Measurements from ENCODE around the gene UTF1.

Gene UTF1

DNA sequence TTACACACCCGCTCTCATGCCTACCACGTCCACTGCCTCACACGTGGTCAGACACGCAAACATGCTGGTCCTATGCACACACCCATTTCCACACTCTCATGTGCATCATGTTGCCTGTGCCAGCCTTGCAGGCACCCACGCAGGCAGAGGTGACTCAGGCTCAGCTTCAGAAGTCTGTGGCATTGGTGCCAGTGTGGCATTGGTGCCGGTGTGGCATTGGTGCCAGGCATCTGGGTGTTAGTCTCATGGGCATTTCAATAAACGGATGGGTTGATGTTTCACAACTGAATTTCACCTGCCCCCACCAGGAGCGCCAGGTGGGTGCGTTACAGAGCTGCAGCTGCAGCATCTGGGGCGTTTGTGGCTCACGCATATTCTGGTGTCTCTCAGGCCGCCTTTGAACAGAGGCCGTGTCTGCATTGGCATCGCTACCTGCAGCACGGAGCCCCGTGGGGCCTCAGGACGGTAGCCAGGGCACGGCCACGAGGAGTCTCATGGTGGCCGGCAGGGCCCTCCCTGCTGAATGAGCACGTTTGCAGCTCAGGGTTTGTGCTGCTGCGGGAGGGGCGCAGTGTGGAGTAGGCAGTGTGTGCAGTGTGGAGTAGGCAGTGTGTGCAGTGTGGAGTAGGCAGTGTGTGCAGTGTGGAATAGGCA, 45.3 kb upstream of the UTF1 start:
- in situ Hi-C loops (cut with HindIII; ENCODE audit: low sequenced_read_pairs), result no loop called here
- H3K4me3 ChIP-seq (ENCODE audit: low read depth, low read length), result no peak overlapping the region
- no peak for DNase-seq (ENCODE audit: low read depth)
- TF ChIP-seq, protein P1, sequence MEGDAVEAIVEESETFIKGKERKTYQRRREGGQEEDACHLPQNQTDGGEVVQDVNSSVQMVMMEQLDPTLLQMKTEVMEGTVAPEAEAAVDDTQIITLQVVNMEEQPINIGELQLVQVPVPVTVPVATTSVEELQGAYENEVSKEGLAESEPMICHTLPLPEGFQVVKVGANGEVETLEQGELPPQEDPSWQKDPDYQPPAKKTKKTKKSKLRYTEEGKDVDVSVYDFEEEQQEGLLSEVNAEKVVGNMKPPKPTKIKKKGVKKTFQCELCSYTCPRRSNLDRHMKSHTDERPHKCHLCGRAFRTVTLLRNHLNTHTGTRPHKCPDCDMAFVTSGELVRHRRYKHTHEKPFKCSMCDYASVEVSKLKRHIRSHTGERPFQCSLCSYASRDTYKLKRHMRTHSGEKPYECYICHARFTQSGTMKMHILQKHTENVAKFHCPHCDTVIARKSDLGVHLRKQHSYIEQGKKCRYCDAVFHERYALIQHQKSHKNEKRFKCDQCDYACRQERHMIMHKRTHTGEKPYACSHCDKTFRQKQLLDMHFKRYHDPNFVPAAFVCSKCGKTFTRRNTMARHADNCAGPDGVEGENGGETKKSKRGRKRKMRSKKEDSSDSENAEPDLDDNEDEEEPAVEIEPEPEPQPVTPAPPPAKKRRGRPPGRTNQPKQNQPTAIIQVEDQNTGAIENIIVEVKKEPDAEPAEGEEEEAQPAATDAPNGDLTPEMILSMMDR (IDR thresholded peaks at IDR 0.05; ENCODE audit: low read depth, low read length, missing control alignments), result no peak

- DNase-seq (ENCODE audit: low read depth), result no peak
- in situ Hi-C loops (cut with HindIII; ENCODE audit: low sequenced_read_pairs), result no loop called here
- H3K4me3 ChIP-seq (ENCODE audit: low read depth, low read length), result no peak overlapping the region
- TF ChIP-seq, protein P1 (IDR thresholded peaks at IDR 0.05; ENCODE audit: low read depth, low read length, missing control alignments), result no peak
Measured at GRCh38 chr10:133185421-133185820, 44.6 kb upstream of the UTF1 start.

DNA sequence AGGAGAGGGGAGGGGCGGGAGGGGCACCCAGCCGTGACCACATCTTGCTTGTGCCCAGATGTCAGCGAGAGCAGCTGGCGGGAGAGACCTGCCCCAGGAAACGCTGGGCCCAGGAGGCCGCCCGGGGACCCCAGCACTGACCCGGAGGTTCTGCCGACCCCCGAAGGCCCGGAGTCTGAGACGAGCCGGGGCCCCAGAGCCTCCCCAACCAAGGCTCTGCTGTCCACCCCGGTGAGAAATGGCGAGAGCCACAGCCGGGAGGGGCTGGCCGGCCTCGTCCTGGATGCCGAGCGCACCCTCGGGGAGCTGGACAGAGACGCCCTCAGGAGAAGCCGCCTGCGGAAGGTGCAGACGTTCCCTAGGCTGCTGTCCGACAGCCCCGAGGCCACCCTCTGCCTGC, 44.1 kb upstream of the UTF1 start:
- no peak overlapping the region for H3K4me3 ChIP-seq (ENCODE audit: low read depth, low read length)
- in situ Hi-C loops (cut with HindIII; ENCODE audit: low sequenced_read_pairs), result no loop called here
- DNase-seq (ENCODE audit: low read depth), result no peak
- TF ChIP-seq, protein P1 (IDR thresholded peaks at IDR 0.05; ENCODE audit: low read depth, low read length, missing control alignments), result no peak

- no peak overlapping the region for H3K4me3 ChIP-seq (ENCODE audit: low read depth, low read length)
- no peak for DNase-seq (ENCODE audit: low read depth)
- TF ChIP-seq, protein P1 (IDR thresholded peaks at IDR 0.05; ENCODE audit: low read depth, low read length, missing control alignments), result no peak
- in situ Hi-C loops (cut with HindIII; ENCODE audit: low sequenced_read_pairs), result no loop called here
Measured at GRCh38 chr10:133186416-133187090, 43.5 kb upstream of the UTF1 start.

GRCh38 chr10:133187091-133187905, 42.7 kb upstream of the UTF1 start:
- H3K4me3 ChIP-seq (ENCODE audit: low read depth, low read length), result no peak overlapping the region
- TF ChIP-seq, protein P1 (IDR thresholded peaks at IDR 0.05; ENCODE audit: low read depth, low read length, missing control alignments), result no peak
- DNase-seq (ENCODE audit: low read depth), result no peak
- in situ Hi-C loops (cut with HindIII; ENCODE audit: low sequenced_read_pairs), result no loop called here

DNA sequence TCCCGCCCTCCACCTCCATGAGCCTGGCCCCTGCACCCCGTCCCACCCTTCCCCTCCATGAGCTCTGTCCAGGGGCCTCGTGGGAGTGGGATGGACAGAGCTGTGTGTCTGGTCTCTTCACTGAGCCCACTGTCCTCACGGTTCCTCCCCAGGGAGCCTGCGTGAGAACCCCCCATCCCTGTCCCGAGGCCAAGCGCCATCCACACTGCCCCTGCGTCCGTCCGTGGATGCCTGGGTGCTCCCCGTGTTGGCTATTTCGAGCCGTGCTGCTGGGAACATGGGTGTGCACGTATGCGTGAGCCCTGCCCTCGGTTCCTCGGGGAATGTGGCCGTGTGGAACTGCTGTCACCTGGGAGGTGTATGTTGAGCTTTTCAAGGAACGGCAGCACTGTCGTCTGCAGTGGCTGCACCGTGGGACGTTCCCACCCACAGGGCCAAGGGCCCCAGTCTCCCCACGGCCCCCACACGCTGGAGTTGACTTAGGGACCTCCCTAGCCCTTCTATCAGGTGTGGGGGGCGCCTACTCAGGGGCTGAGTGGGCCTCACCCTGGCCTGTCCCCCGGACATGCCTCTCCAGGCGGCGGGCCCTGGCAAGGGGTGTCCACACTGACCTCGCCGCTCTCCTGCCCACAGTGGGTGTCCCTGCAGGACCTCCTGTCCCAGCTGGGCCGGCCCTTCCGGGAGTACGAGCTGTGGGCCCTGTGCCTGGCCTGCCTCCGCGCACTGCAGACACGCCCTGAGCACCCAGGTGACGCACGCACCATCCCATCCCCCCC, 41.9 kb upstream of the UTF1 start:
- in situ Hi-C loops (cut with HindIII; ENCODE audit: low sequenced_read_pairs), result no loop called here
- no peak for DNase-seq (ENCODE audit: low read depth)
- TF ChIP-seq, protein P1 (IDR thresholded peaks at IDR 0.05; ENCODE audit: low read depth, low read length, missing control alignments), result no peak
- H3K4me3 ChIP-seq (ENCODE audit: low read depth, low read length), result no peak overlapping the region

All from astrocyte of the cerebellum (primary cell).